OCI-LY7 (cell line): ENCODE results near the gene IFT57.

Experiments used
- EZH2phosphoT487 ChIP-seq: fragments of 200-600 bp; sonication (generic); IDR thresholded peaks from 2 replicates; pipeline ENCODE4 v1.6.1; 2018; ENCODE audit warnings: low read depth, borderline replicate concordance, mild to moderate bottlenecking, mixed run types, antibody characterized with exemption, low read length, moderate library complexity, mixed read lengths
- TF ChIP-seq, protein P1 (sequence below): fragments of 200-600 bp; sonication (generic); conservative IDR thresholded peaks from 2 replicates; pipeline ENCODE4 v1.5.1; 2014; ENCODE audit warnings: mild to moderate bottlenecking, antibody characterized with exemption, low read length, moderate library complexity, mixed read lengths

- TF ChIP-seq, protein P1, sequence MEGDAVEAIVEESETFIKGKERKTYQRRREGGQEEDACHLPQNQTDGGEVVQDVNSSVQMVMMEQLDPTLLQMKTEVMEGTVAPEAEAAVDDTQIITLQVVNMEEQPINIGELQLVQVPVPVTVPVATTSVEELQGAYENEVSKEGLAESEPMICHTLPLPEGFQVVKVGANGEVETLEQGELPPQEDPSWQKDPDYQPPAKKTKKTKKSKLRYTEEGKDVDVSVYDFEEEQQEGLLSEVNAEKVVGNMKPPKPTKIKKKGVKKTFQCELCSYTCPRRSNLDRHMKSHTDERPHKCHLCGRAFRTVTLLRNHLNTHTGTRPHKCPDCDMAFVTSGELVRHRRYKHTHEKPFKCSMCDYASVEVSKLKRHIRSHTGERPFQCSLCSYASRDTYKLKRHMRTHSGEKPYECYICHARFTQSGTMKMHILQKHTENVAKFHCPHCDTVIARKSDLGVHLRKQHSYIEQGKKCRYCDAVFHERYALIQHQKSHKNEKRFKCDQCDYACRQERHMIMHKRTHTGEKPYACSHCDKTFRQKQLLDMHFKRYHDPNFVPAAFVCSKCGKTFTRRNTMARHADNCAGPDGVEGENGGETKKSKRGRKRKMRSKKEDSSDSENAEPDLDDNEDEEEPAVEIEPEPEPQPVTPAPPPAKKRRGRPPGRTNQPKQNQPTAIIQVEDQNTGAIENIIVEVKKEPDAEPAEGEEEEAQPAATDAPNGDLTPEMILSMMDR: no peak
- TF ChIP-seq EZH2phosphoT487: no peak
Measured at GRCh38 chr3:108158251-108158650, 64.0 kb downstream of the IFT57 start.
